ENCODE results near the gene ENDOU.

DNA sequence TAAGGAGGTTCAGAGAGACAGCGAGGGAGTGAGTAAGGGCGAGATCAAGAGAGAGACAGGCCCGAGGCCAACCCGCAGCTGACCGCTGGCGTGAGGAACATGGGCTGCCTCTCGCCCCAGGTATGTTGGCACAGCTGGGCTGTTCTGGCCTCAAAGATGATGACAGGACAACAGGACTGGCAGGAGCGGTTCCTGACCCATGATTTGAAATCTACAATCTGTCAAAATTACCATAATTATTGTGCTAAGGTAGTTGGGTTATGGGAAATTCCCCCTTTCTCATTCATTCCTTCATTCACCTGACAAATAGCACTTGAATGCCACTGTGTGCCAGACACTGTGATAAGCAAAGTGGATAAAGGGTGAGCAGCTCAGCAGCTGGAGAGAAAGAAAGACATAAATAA lies 5.1 kb upstream of the ENDOU start:
- TF ChIP-seq, protein P1, sequence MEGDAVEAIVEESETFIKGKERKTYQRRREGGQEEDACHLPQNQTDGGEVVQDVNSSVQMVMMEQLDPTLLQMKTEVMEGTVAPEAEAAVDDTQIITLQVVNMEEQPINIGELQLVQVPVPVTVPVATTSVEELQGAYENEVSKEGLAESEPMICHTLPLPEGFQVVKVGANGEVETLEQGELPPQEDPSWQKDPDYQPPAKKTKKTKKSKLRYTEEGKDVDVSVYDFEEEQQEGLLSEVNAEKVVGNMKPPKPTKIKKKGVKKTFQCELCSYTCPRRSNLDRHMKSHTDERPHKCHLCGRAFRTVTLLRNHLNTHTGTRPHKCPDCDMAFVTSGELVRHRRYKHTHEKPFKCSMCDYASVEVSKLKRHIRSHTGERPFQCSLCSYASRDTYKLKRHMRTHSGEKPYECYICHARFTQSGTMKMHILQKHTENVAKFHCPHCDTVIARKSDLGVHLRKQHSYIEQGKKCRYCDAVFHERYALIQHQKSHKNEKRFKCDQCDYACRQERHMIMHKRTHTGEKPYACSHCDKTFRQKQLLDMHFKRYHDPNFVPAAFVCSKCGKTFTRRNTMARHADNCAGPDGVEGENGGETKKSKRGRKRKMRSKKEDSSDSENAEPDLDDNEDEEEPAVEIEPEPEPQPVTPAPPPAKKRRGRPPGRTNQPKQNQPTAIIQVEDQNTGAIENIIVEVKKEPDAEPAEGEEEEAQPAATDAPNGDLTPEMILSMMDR (conservative IDR thresholded peaks at IDR 0.05; ENCODE audit: low read depth, low read length): no peak
- no peak for TF ChIP-seq EZH2 (IDR thresholded peaks at IDR 0.05; ENCODE audit: low read length, unreplicated experiment)

Data from PC-3 (cell line).